GM12891 (cell line): ENCODE data around the gene UBALD2.

Source experiments
- POLR2A ChIP-seq: IDR thresholded peaks from 2 replicates; pipeline ENCODE4 v1.6.1; 2011; ENCODE audit warnings: low read depth, low read length, control low read depth
- POLR2AphosphoS5 ChIP-seq: IDR thresholded peaks from 2 replicates; pipeline ENCODE4 v1.6.1; 2011; ENCODE audit warnings: low read depth, low read length, control low read depth
- POU2F2 ChIP-seq: IDR thresholded peaks from 2 replicates; pipeline ENCODE4 v1.6.1; 2011; ENCODE audit warnings: low read depth, mild to moderate bottlenecking, control low read depth, low read length, moderate library complexity
- SPI1 ChIP-seq: IDR thresholded peaks from 2 replicates; pipeline ENCODE4 v1.6.1; 2011; ENCODE audit warnings: low read depth, low read length, control low read depth
- TAF1 ChIP-seq: IDR thresholded peaks from 2 replicates; pipeline ENCODE4 v1.6.1; 2011; ENCODE audit warnings: low read depth, low read length, control low read depth

DNA sequence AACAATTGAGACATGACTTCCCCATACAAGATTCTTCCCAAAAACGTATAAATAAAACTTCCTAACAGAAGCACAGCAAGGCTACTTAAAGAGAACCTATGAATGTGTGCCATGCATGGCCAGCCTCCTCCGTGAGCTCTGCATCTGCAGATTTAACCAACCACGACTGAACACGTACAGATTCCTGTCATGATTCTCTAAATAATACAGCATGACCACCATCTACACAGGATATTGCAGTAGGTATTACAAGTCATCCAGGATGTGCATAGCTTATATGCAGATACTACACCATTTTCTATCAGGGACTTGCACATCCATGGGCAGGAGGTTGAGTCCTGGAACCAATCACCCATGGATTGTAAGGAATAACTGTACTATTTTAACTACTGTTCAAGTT is 44.3 kb downstream of the UBALD2 start:
- TF ChIP-seq POLR2AphosphoS5 (no peak), POLR2A (no peak), TAF1 (no peak), POU2F2 (no peak), SPI1 (no peak)
